ENCODE results near the gene SLC25A29.

- peak in 1 of 2 donors; percentile 55 for TF ChIP-seq EP300 (IDR thresholded peaks at IDR 0.05)
- peak; percentile 78 to 97 (median 83) for TF ChIP-seq CTCF (IDR thresholded peaks at IDR 0.05)
- peak in 1 of 2 donors; percentile 40 for TF ChIP-seq POLR2A (IDR thresholded peaks at IDR 0.05)
Measured at GRCh38 chr14:100285021-100285912, 21.0 kb downstream of the SLC25A29 start.
